Measurements from ENCODE around the gene SPINK4.

SPINK4 gene

GRCh38 chr9:33294670-33295432 is 54.9 kb downstream of the SPINK4 start:
- DNase-seq, result no peak

- DNase-seq, result no peak
Measured at GRCh38 chr9:33295571-33295970, 55.6 kb downstream of the SPINK4 start.

GRCh38 chr9:33297432-33297831 is 57.5 kb downstream of the SPINK4 start:
- DNase-seq, result no peak

Measured in fibroblast of upper back skin (primary cell).